Measurements from ENCODE around the gene RTP3.
"Not testable (repeated sequence)": the region's sequence is repeated elsewhere in the genome, so short reads cannot be mapped to it uniquely, and the experiment has no call there.

Gene RTP3

DNA sequence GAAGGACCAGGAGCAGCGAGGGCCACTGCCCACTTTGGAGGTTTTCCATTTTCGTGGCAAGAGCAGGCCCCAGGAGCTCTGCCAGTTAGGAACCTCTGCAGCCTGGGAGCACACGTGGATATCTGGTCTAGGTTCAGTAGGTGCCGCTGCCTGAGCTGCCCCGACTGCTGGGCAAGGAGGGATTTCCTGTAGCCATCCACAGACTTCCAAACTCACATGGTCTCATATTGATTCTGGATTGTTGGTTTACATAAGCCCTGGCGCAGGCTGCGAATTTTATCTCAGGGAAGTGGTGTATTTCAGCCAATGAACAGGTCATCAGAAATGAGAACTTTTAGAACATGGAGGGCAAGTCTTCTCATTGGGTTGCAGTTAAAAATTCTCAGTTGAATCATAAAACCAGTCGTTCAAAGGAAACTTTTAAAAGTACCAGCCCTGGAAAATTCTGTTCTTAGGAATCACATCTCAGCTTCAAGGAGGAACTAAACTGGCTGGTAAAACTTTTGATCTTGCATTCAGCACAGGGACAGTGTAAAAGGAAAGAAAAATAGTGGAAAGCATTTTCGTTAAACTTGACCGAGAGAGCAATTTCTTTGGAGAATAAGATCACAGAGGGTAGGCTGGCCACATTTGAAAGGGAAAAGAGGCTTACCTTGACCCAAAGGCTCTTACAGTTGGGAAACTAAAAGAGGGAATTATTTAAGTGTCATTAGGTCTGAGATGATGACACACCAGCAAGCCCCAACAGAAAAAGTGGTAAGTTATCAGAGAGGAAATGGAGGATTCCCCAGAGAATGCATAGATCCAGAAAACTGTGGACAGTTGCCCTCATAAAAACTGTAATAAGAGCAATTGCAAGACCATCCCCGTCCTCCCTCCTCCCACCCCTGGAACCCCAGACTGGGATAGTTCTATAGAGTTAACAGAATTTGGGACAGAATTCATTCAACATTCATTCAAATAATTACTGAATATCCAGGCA is 6.4 kb upstream of the RTP3 start:
- DNase-seq = no peak

DNA sequence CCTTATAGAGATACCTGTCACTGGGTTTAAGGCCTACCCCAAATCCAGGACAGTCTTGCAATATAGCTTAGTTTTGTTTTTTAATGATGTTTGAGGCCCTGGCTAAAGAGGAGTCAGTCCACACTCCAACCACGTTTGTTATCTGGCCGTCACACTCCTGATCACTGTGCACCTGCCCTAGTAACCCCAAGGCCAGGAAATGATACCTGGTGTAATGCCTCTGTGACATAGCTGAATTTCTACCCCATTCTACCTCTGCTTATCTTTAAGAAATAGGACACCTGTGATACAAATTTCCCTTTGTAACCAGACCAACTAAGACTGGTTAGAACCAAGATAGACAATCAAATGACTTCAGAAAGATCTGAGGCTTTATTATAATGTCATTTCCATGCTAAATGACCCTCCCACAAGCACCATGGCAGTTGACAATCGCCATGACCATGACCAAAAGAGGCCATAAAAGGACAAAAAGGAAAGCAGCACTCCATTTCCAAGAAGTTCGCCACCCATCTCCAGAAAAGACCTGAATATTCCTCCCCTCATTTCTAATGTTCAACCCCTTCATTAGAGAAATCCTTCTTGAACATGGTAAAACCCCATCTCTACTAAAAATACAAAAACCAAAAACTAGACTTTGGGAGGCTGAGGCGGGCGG is 4.8 kb upstream of the RTP3 start:
- no peak for DNase-seq

DNA sequence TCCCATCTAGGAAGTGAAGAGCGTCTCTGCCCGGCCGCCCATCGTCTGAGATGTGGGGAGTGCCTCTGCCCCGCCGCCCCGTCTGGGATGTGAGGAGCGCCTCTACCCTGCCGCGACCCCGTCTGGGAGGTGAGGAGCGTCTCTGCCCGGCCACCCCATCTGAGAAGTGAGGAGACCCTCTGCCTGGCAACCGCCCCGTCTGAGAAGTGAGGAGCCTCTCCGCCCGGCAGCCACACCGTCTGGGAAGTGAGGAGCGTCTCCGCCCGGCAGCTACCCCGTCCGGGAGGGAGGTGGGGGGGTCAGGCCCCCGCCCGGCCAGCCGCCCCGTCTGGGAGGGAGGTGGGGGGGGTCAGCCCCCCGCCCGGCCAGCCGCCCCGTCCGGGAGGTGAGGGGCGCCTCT is 3.3 kb upstream of the RTP3 start:
- DNase-seq = not testable (repeated sequence)

DNA sequence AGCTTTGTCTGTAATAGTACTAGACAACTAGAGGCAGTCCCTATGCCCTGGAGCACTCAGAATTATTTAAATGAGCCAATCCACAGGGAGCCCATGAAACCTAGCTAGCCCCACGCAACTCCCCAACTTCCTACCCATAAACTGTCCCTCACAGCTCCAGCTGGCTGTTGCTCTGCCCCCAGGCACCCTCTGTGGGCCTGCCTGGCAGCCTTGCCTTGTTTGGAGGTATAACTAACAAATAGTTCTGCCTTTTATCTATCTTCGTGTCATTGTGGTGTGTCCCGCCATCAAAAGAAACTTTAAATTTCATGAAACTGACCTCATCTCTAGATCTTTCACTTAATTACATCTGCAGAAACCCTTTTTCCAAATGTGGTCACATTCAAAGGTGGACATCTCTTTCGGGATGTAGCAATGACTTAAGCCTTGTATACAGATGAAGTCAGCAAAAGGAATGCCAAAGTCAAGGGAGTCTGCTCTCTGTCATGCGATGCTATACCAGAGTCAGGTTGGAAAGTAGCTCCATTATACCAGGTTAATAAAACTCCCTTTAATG is 1.8 kb upstream of the RTP3 start:
- no peak for DNase-seq

DNA sequence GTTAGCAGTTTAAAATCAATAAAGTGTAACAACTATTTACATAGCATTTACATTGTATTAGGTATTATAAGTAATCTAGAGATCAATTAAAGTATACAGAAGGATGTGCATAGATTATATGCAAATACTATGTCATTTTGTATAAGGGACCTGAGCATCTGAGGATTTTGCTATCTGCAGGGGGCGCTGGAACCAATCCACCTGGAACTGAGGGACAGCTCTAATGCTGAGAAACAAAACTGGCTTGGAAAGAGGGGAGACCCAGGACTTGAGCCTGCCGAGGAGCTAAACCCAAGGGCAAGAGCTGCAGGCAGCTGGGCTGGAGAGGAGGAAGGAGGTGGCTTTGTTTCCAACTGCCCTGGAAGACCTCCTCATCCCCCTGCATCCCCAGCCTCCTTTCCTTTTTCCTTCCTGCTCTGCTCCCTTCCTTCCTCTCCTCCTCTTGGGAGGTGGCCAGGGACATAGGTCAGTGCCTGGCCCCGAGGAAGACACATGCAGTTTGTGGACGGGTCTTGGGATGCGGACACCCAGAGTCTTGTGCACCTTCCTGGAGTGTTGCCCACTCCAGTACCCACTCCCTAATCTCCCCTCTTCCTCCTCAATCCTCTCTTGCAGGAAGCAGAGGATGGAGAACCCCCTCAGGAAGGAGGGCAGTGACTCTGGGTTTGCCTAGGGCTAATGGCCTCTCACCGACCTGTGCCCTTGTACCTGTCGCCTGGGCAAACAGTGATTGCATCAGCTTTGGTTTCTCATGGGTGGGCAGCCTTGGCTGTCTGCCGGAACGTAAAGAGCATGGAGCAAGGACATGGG is 825 bp upstream of the RTP3 start:
- peak in 1 of 2 donors; percentile 19 for DNase-seq

DNA sequence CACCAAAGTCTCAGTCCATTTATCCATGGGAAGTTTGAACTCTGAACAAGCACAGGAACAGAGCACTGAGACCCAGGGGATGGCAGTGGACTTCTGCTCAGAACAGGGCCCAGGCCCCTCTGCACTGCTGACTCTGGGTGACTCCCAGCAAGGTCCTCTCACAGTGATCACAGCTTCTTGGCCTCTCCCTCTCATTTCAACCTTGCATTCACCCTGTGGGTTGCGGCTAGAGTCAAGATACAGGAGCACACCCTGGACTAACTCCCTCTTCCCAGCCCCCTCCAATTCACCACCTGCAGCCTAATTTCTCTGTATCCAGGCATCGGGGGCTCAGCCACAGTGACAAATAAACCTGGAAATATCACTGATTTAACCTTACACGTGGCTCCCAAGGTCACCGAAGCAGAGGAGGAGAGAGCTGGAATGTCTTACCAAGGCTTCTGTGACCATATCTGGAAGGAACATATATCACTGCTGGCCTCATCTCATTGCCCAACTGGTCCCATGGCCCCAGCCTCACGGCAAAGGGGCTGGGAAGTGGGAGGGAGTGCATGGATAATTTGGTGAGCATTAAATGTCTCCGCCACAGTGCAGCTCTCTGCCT is 1.2 kb downstream of the RTP3 start:
- no peak for DNase-seq

DNA sequence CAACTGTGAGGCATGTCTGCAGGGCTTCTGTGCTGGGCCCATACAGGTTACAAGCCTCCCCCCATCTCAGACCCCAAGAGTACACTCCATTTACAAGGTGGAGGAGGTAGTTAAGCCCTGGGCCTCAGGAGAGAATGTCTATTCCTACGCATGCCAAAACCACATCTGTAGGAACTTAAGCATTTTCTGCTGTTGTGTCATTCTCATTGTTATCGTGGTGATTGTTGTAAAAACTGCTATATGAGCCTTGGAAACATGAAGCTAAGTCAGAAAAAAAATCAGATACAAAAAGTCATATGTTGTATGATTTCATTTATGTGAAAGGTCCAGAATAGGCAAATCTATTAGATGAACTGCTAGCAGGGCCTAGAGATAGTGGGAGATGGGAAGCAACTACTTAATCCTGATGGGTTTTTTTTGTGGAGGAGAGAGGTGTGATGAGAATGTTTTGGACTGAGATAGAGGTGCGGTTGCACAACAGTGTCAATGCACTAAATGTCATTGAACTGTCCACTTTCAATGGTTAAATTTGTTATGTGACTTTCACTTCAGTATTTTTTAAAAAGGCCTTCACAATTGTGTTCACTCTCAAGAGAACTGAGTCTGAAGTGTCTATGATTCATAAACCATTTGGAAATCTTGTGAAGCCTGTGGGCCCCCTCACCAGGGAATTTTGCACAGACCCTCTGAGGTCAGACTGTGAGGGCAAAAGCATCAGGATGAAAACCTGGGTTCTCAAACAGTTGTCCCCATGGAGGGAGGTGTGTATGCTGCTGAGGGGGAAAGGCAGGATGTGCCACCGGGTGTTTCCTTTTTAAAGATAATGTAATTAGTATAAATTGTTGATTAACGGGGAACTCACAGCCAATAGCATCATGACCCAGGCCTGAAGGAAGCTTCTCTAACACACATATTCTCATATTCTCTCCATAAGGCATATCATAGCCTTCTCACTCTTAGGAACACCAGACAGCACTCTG is 3.2 kb downstream of the RTP3 start:
- DNase-seq = no peak

DNA sequence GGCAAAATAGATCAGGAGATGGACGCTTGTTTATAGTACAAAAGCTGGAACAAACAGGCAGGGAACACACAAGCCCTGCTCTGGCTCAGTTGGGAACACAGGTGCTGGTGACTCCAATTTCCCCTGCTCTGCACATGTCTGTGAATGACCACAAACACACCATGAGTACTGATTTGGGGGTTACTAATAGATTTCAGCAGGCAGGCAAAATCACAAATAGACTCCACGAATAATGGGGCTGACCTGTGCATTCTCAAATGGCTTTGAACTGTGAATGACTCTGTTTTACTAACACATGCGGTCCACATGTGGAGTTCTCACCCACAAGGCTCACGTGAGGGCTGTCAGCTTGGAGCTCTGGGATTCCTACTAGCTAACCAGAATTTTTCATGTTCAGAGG is 3.9 kb downstream of the RTP3 start:
- DNase-seq = no peak

DNA sequence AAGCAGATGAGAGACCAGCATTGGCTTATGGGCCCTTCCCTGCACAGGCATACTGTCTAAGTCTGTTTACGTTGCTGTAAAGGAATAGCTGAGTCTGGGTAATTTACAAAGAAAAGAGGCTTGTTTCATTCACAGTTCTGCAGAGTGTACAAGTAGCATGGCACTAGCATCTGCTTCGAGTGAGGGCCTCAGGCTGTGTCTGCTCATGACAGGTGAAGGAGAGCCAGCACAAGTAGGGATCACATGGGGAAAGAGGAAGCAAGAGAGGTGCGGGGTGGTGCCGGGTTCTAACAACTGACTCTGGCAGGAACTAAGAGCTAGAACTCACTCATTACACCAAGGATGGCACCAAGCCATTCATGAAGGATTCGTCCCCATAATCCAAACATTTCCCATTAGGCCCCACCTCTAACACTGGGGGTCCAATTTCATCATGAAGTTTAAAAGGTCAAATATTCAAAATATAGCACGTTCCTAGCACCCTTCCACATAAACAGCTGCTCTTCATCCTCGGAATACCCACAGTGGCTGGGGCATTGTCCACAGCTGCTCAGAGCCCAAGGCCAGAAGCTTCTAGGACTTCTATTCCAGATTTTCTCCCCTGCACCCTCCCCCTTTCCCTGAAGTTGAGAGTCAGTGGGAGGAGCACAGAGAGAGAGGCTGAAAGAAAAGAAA is 5.6 kb downstream of the RTP3 start:
- no peak for DNase-seq

DNA sequence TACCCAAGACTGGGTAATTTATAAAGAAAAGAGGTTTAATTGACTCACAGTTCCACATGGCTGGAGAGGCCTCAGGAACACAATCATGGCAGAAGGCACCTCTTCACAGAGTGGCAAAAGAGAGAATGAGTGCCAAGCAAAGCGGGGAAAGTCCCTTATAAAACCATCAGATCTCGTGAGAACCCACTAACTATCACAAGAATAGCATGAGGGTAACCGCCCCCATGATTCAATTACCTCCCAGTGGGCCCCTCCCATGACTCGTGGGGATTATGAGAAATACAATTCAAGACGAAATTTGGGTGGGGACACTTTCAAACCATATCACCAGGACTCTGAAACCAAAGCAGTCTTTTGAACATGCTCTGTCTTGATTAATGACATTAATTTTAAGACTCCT is 7.0 kb downstream of the RTP3 start:
- no peak for DNase-seq

DNA sequence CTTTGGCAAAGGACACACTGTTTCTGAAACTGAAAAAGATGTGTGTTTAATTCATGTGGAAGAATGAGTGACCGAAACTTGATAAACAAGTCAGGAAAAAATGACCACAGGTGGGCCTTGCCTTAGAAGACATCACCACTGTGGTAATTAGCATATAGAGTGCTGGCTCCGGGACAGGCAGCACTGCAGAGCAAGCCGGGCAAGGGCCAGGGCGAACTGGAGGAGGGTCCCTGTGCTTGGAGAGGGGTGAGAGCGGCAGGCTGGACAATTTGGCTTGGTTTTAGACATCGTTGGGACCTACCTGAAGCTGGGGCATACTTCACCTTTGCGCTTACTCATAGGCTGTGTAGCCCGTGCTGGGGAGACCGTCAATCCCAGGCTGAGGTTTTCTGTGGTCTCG is 8.2 kb downstream of the RTP3 start:
- no peak for DNase-seq

DNA sequence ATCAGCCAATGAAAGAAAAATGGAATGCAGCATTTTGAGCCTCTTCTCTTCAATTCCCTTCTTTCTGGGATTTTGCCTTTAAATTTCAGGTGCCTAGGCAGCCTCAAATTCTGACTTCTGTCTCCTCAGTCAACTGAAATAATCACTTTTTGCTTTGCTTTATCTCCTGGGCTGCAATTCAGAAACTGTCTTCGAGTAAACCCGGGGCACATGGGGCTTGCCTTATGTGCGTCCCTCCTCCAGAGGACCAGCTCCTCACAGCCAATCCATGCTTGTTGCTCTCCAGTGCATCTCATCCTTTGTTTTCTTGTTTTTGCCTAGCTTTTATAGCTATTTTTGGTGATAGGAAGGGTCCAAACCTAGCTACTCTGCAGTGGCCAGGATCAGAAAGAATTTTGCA is 8.8 kb downstream of the RTP3 start:
- DNase-seq = no peak

DNA sequence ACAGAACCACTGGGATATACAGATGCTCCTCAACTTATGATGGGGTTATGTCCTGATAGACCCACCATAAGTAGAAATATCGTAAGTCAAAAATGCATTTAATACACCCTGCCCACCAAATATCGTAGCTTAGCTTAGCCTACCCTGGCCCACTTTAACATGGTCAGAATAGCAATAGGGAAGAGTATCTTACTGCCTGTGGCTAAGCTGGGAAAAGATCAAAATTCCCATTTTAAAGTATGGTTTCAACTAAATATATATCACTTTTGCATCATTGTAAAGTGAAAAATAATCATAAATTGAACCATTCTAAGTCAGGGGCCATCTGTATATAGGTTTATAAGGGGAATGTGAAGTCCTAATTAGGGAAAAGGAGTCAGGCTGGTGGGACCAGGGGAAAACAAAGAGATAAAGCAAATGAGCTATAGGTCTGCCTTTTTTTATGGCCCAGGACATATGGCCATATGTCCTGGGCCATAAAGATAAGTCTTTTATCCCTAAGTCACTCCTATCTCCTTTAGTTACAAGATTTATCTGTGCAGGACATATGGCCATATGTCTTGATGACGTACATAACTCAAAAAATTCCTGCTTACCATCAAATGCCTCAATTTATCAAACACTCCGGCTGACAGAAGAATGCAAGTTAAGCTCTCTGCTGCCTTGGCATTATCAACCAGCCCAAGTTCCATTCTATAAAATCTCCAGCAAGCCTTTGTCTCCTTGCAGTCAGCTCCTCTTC is 11.2 kb downstream of the RTP3 start:
- DNase-seq = no peak

DNA sequence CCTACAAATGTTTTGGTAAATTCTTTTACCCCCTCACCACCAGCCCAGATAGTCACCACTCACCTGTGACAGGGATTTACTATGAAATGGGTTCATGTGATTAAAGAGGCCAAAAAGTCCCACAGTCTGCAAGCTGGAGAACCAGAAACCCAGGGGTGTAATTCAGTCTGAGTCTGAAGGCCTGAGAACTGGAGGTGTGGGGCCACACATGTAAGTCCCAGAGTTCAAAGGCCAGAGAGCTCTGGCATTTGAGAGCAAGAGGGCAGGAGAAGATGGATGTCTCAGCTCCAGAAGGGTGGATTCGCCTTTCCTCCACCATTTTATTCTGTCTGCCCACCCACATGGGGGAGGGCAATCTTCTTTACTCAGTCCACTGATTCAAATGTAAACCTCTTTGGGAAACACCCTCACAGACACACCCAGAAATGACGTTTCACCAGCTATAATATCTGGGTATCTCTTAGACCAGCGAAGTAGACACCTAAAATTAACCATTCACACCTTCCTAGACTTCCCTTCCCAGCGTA is 11.9 kb downstream of the RTP3 start:
- no peak for DNase-seq

DNA sequence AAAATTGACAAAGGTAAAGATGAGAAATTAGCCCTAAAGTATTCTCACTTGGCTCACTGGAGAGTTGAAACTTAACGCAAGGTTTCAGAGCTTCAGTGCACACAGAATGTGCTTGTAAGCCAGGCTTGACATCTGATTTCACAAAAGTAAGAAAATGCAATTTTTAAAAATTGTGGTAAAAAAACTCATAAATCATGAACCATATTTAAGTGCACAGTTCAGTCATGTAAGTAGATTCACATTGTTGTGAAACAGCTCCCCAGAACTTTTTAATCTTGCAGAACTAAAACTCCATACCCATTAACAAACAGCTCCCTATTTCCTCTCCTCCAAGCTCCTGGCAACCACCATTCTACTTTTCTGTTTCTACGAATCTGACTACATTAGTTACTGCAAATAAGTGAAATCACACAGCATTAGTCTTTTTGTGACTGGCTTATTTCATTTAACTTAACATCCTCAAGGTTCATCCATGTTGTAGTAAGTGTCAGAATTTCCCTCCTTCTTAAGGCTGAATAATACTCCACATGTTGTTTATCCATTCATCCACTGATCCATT is 14.5 kb downstream of the RTP3 start:
- DNase-seq = no peak

DNA sequence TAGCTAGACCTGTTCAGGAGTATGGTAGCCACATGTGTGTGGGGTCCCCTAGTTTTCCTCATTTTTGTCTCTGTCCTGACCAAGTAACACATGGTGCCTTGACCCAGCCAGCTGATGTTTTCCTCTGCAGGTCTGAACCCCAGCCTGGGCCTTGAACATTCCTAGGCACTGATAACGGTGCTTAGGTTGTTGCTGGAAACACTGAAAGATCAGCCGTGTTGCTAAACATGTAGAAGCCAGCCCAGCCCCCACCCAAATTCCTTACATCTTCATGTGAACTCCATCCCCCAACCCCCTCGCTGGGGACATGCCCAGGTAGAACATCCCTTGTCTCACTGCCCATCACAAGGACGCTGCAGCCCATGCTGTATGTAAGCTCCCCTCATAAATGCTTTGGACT is 18.7 kb downstream of the RTP3 start:
- DNase-seq = no peak

DNA sequence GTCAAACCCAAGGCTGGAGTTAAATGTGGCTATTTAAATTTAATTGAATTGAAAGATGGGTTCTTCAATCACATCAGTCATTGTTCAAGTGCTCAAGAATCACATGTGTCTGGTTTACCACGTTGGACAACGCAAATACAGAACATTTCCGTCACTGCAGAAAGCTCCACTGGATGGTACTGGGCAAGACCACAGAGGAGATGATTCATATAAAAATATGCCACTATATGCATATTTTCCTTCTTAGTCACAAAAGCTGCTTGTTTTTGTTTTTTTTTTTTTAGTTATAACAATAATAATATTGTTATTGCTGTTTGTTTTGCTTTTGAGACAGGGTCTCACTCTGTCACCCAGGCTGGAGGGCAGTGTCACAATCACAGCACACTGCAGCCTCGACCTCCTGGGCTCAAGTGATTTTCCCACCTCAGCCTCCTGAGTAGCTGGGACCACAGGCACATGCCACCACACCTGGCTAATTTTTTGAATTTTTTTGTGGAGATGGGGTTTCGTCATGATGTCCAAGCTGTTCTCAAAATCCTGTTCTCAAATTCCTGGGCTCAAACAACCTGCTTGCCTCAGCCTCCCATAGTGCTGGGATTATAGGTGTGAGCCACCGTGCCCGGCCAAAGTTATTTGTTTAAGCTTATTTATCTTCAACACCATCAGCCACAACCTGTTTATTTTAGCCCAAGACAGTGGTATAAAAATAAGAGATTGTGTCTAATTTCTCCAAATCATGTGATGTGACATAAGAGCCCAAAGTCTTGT is 19.4 kb downstream of the RTP3 start:
- no peak for DNase-seq

DNA sequence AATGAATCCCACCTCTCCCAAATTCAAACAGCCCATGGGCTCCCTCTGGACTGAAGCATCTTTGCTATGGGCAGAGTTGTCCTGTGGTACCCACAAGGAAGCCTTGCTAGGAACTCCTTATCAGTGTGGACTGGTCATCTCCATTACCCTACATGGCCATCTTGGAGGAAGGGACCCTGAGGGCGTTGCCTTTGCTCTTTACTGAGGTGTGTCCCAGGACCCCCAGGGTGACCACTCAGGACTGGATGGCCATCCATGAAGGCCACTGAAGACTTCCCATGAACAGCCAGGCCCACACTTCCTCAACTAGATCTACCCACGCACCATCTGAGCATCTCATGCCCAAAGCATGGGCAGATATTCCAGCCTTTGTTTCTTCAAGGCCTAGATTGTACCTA is 20.0 kb downstream of the RTP3 start:
- DNase-seq = no peak

DNA sequence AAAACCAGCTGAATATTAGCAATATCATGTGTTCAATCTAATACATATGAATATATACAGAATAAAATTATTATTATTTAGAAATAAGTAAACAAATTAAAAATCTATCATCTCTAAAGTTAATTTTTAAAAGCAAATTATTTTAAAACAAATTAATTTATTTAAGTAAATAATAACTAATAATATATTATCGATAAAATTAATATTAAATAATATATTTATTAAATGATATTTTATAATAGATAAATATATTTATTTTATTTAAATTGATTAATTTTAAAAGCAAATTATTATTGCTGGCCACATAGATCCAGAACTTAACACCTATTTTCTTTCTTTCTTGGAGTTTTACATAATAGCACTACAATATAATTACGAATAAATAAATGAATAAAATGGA is 22.2 kb downstream of the RTP3 start:
- DNase-seq = no peak

Data from bone marrow (tissue), 2 donors.